MM.1S (cell line): ENCODE data around the gene CISD3.

Experiments
- EZH2phosphoT487 ChIP-seq: fragments of 300-600 bp; sonication (generic); IDR thresholded peaks from 2 replicates; pipeline ENCODE4 v1.6.1; 2018; ENCODE audit warnings: antibody characterized with exemption, low read length
- TF ChIP-seq, protein P1 (sequence below): fragments of 300-600 bp; sonication (generic); IDR thresholded peaks from 2 replicates; pipeline ENCODE4 v1.5.1; 2016; ENCODE audit warnings: antibody characterized with exemption, low read length, mixed read lengths

GRCh38 chr17:38762231-38762630 lies 32.1 kb downstream of the CISD3 start:
- TF ChIP-seq, protein P1, sequence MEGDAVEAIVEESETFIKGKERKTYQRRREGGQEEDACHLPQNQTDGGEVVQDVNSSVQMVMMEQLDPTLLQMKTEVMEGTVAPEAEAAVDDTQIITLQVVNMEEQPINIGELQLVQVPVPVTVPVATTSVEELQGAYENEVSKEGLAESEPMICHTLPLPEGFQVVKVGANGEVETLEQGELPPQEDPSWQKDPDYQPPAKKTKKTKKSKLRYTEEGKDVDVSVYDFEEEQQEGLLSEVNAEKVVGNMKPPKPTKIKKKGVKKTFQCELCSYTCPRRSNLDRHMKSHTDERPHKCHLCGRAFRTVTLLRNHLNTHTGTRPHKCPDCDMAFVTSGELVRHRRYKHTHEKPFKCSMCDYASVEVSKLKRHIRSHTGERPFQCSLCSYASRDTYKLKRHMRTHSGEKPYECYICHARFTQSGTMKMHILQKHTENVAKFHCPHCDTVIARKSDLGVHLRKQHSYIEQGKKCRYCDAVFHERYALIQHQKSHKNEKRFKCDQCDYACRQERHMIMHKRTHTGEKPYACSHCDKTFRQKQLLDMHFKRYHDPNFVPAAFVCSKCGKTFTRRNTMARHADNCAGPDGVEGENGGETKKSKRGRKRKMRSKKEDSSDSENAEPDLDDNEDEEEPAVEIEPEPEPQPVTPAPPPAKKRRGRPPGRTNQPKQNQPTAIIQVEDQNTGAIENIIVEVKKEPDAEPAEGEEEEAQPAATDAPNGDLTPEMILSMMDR: no peak
- TF ChIP-seq EZH2phosphoT487: no peak
